GM12892 (cell line): ENCODE data around the gene PRKN.

Source experiments
- POLR2A ChIP-seq: IDR thresholded peaks from 2 replicates; pipeline ENCODE4 v1.6.1; 2011; ENCODE audit warnings: low read depth, low read length, control low read depth
- POLR2AphosphoS5 ChIP-seq: IDR thresholded peaks from 2 replicates; pipeline ENCODE4 v1.6.1; 2011; ENCODE audit warnings: low read depth, low read length, control low read depth
- TAF1 ChIP-seq: IDR thresholded peaks from 2 replicates; pipeline ENCODE4 v1.6.1; 2011; ENCODE audit warnings: low read depth, mild to moderate bottlenecking, control low read depth, low read length, borderline replicate concordance

GRCh38 chr6:162217811-162218493 is 509.6 kb downstream of the PRKN start:
- TF ChIP-seq POLR2A (no peak), POLR2AphosphoS5 (no peak), TAF1 (no peak)
